Kidney (tissue), 14 donors: ENCODE data around the gene ACP6. TPM values are rescaled to one million over a fixed set of nuclear protein-coding genes. Genes with fewer than 3 reads are reported as not detected.

Experiments used
- DNase-seq, 5 donors: peaks; one replicate each; pipeline ENCODE4 v3.0.0-alpha.2; 2013 to 2020
- FAIRE-seq: peaks from 2 replicates; lab custom pipeline; 2012; peaks lifted over from hg19 to GRCh38; lab: Jason Lieb, UNC
- H3K27ac ChIP-seq, 2 donors: one replicate each; pipeline ENCODE4 v1.7.0; 2013; ENCODE audit warnings: low read depth in 2 of 2, low read length in 2 of 2, inconsistent platforms in 1 of 2
- H3K27me3 ChIP-seq: one replicate; pipeline ENCODE4 v1.7.1; 2013; ENCODE audit warnings: low read length, inconsistent platforms; ENCODE audit not compliant: control insufficient read depth, insufficient read depth
- H3K36me3 ChIP-seq, 3 donors: one replicate each; pipeline versions ENCODE4 v1.7.0 to v1.7.1; 2013; ENCODE audit warnings: low read length in 3 of 3, control low read depth in 1 of 3, inconsistent platforms in 1 of 3; ENCODE audit not compliant: insufficient read depth in 3 of 3, control insufficient read depth in 2 of 3
- H3K4me1 ChIP-seq, 3 donors: one replicate each; pipeline versions ENCODE4 v1.7.0 to v1.7.1; 2013; ENCODE audit warnings: low read length in 3 of 3, inconsistent platforms in 1 of 3, low read depth in 1 of 3; ENCODE audit not compliant: control insufficient read depth in 2 of 3, insufficient read depth in 2 of 3
- H3K4me3 ChIP-seq, 3 donors: one replicate each; pipeline versions ENCODE4 v1.7.0 to v1.8.1; 2013; ENCODE audit warnings: low read length in 3 of 3, control low read depth in 1 of 3, inconsistent platforms in 1 of 3
- H3K9ac ChIP-seq, 3 donors: one replicate each; pipeline versions ENCODE4 v1.7.0 to v1.7.1; 2013; ENCODE audit warnings: low read length in 3 of 3, control low read depth in 1 of 3, inconsistent platforms in 1 of 3
- H3K9me3 ChIP-seq, 3 donors: one replicate each; pipeline versions ENCODE4 v1.7.0 to v1.7.1; 2013; ENCODE audit warnings: low read length in 3 of 3, control low read depth in 1 of 3, inconsistent platforms in 1 of 3; ENCODE audit not compliant: control insufficient read depth in 2 of 3, insufficient read depth in 1 of 3
- intact Hi-C: fragments of 100-400 bp; cut with DNase I; formaldehyde crosslinking; loops from one replicate; pipeline ENCODE4 v1.11.1; 2022
- polyA plus RNA-seq: library from polyadenylated mRNA; stranded (reverse); fragments of 350-450 nt; fragmentation: Illumina TruSeq; extraction: RNeasy Lipid Tissue Mini Kit (QIAGEN cat#74804); gene quantifications from one replicate; pipeline ENCODE4 v1.2.3, GENCODE V29; 2014; ENCODE audit warnings: low read depth, low replicate concordance; ENCODE audit not compliant: insufficient read depth
- total RNA-seq: library from RNA; stranded (reverse); fragmentation: NEBNext Ultra II Directional; extraction: Animal tissue kit (Norgen Biotek cat#: 25700); gene quantifications from one replicate; pipeline ENCODE4 v1.2.1, GENCODE V29; 2021
- TF ChIP-seq, protein P1 (sequence below): IDR thresholded peaks from 3 replicates; pipeline ENCODE4 v1.5.1; 2012; ENCODE audit warnings: mild to moderate bottlenecking, moderate library complexity, borderline replicate concordance; ENCODE audit not compliant: insufficient read depth; ENCODE audit errors: extremely low read depth
- donor health status: control.
- donor health status: control.
- donor health status: control.
- donor health status: control.
- donor health status: control.
- donor health status: DM: yes; HTN: yes; CAD: no.
- donor health status: Normal renal cell carcinoma (clear cell type).

ACP6 gene
- total and polyA plus RNA-seq, 2 donors from 2014 or later, result 37.7 to 43.6 TPM

DNA sequence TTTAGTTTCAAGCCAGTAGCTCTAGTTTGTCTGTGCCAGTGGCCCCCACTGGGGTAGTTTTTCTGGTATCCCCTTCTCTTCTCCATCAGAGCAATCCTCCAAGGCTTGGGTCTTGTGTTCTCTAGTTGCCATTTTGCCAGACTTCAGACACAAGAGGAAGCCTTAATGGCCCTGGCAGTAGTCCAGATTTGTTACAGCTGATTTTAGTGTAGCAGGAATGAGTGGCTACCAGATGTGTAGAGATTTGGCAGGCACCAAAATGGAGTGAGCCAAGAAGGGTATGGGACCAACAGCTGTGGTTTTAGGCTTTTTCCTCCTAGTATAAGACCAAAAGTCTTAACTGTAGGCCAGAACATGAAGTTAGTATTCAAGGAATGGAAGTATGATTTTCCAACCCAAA is 56.8 kb downstream of the ACP6 start:
- no peak for DNase-seq
- no peak for FAIRE-seq
- H3K27ac ChIP-seq, result no peak overlapping the region
- no peaks in the 10 kb centered on the region for H3K27me3 ChIP-seq
- H3K36me3 ChIP-seq, result peaks cover 5 to 52% (median 26%) of the 10 kb centered on the region in 3 donors
- TF ChIP-seq, protein P1, sequence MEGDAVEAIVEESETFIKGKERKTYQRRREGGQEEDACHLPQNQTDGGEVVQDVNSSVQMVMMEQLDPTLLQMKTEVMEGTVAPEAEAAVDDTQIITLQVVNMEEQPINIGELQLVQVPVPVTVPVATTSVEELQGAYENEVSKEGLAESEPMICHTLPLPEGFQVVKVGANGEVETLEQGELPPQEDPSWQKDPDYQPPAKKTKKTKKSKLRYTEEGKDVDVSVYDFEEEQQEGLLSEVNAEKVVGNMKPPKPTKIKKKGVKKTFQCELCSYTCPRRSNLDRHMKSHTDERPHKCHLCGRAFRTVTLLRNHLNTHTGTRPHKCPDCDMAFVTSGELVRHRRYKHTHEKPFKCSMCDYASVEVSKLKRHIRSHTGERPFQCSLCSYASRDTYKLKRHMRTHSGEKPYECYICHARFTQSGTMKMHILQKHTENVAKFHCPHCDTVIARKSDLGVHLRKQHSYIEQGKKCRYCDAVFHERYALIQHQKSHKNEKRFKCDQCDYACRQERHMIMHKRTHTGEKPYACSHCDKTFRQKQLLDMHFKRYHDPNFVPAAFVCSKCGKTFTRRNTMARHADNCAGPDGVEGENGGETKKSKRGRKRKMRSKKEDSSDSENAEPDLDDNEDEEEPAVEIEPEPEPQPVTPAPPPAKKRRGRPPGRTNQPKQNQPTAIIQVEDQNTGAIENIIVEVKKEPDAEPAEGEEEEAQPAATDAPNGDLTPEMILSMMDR, result no peak
- H3K4me3 ChIP-seq, result no peak overlapping the region
- H3K4me1 ChIP-seq, result peaks cover 0 to 2% (median 0%) of the 10 kb centered on the region in 3 donors
- no peak overlapping the region for H3K9ac ChIP-seq
- intact Hi-C loops, result no loop called here
- no peaks in the 10 kb centered on the region for H3K9me3 ChIP-seq

DNA sequence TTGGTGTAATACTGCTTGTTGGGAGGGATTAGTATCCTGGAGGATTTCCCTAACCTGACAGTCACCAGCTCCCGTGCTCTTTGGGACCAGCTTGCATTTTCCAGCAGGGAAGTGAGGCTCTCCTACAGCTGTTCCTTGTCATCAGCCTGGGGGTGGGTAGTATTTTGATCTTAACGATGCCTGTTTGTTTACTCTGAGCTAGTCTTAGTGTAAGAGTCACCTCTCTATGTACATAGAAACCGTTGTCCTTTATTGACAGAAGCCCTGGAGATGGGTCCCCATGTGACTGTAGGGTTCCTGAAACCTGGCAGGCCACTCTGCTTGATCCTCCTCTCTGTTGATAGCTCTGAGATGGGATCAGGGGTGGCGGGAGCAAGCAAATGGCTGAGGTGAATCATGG is 58.0 kb downstream of the ACP6 start:
- DNase-seq (peak in 3 of 5 donors; percentile 45 to 76 (median 53)), FAIRE-seq (no peak)
- H3K9ac ChIP-seq, result no peak overlapping the region
- H3K36me3 ChIP-seq, result peaks cover 8 to 47% (median 21%) of the 10 kb centered on the region in 3 donors
- intact Hi-C loops, result no loop called here
- no peaks in the 10 kb centered on the region for H3K9me3 ChIP-seq
- no peaks in the 10 kb centered on the region for H3K27me3 ChIP-seq
- TF ChIP-seq, protein P1, result no peak
- H3K4me1 ChIP-seq, result no peaks in the 10 kb centered on the region
- no peak overlapping the region for H3K27ac ChIP-seq
- H3K4me3 ChIP-seq, result no peak overlapping the region

DNA sequence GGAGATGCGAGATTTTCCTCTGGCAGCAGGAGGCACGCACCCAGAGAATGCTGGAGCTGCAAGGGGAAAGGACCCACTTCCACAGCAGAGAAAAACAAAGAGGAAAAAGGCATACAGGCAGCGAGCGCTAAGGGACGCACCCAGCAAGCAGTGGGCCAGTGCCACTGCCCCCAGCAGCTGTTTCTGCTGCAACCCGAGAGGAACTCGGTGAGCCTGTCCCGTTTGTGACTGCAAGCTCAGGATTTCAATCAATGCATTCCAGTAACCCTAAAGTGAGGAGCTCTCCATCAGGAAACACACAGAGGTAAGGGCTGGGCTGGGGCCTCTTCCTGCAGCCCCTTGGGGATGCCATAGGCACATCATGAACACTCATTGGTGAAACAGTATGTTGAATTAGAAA is 58.7 kb downstream of the ACP6 start:
- intact Hi-C loops, result no loop called here
- Histone ChIP-seq H3K9me3 (no peaks in the 10 kb centered on the region), H3K36me3 (peaks cover 12 to 47% (median 23%) of the 10 kb centered on the region in 3 donors), H3K27me3 (no peaks in the 10 kb centered on the region), H3K9ac (no peak overlapping the region), H3K4me1 (no peaks in the 10 kb centered on the region), H3K27ac (no peak overlapping the region), H3K4me3 (no peak overlapping the region)
- TF ChIP-seq, protein P1, result no peak
- DNase-seq (no peak), FAIRE-seq (no peak)

DNA sequence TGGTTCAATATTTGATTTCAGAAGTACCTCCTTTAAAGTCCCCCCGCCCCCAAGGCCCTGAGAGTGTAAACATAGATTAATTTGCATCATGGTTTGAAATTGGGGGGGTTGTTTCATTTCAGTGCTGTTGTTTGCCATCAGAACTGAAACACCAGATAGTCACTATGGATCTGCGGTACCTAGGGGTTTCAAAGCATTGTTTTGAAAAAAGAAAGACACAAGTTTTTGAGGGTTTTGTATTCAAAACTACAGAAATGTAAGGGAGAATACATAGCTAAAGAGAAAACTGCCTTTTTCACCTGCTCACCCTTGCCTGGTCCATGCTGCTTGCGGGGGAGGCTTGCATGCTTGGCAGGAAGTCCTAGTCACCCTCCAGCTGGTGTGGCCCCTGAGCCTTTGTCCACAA is 59.3 kb downstream of the ACP6 start:
- intact Hi-C loops, result no loop called here
- TF ChIP-seq, protein P1, result no peak

More for the DNA sequence above, 59.3 kb downstream of the ACP6 start:
- Histone ChIP-seq H3K27ac (no peak overlapping the region), H3K27me3 (no peaks in the 10 kb centered on the region), H3K4me1 (no peaks in the 10 kb centered on the region), H3K9ac (no peak overlapping the region), H3K36me3 (peaks cover 13 to 47% (median 24%) of the 10 kb centered on the region in 3 donors), H3K4me3 (no peak overlapping the region), H3K9me3 (no peaks in the 10 kb centered on the region)
- DNase-seq (no peak), FAIRE-seq (no peak)
